Caco-2 (cell line): Measurements from ENCODE around the gene AKR1C4. TPM values are rescaled to one million over a fixed set of nuclear protein-coding genes. Genes with fewer than 3 reads are reported as not detected.

Source experiments
- BruUV-seq: library from RNA; stranded (reverse); fragments of 400-500 nt; replicated peaks from 2 replicates; lab custom pipeline; 2021; lab: Mats Ljungman, UMichigan
- CTCF ChIA-PET: fragments of 300-600 bp; sonication (Branson Sonifier 250); formaldehyde crosslinking; loops from one replicate; lab custom pipeline; 2022; ENCODE audit warnings: antibody characterized with exemption; lab: Charles Lee
- POLR2A ChIA-PET: fragments of 300-600 bp; sonication (Branson Sonifier 250); formaldehyde crosslinking; loops from one replicate; lab custom pipeline; 2022; ENCODE audit warnings: antibody characterized with exemption; lab: Charles Lee
- DNase-seq, 2 experiments: peaks; one replicate each; pipeline versions ENCODE4 v3.0.0 to v3.0.0-alpha.2; 2020 to 2022
- H3K27me3 ChIP-seq: replicated peaks from 2 replicates; pipeline ENCODE4 v1.6.0; 2011; ENCODE audit warnings: low read length; ENCODE audit not compliant: control insufficient read depth, insufficient read depth
- H3K36me3 ChIP-seq: 2 replicates; pipeline ENCODE4 v1.5.1; 2011; ENCODE audit warnings: low read length; ENCODE audit not compliant: control insufficient read depth, insufficient read depth
- H3K4me1 ChIP-seq: fragments of 250-450 bp; sonication (Bioruptor Pico); 2 replicates; pipeline ENCODE4 v1.5.1; 2020; ENCODE audit warnings: mild to moderate bottlenecking
- H3K4me3 ChIP-seq: 2 replicates; pipeline ENCODE4 v1.5.1; 2011; ENCODE audit warnings: low read depth, mild to moderate bottlenecking, control low read depth, low read length
- H3K9me3 ChIP-seq: fragments of 250-450 bp; sonication (Bioruptor Pico); 2 replicates; pipeline ENCODE4 v1.5.1; 2020; ENCODE audit warnings: mild to moderate bottlenecking, moderate library complexity
- H3K27ac Mint-ChIP-seq: one replicate; pipeline ENCODE4 v1.8.0; 2022; ENCODE audit warnings: mixed read lengths; ENCODE audit not compliant: unreplicated experiment
- H3K27me3 Mint-ChIP-seq: one replicate; pipeline ENCODE4 v1.8.0; 2022; ENCODE audit warnings: mixed read lengths; ENCODE audit not compliant: insufficient read depth, unreplicated experiment
- H3K36me3 Mint-ChIP-seq: one replicate; pipeline ENCODE4 v1.8.0; 2022; ENCODE audit warnings: mild to moderate bottlenecking, mixed read lengths; ENCODE audit not compliant: insufficient read depth, unreplicated experiment
- H3K4me1 Mint-ChIP-seq: one replicate; pipeline ENCODE4 v1.8.0; 2022; ENCODE audit warnings: low read depth, mixed read lengths; ENCODE audit not compliant: unreplicated experiment
- H3K4me3 Mint-ChIP-seq: one replicate; pipeline ENCODE4 v1.8.0; 2022; ENCODE audit warnings: mild to moderate bottlenecking, moderate library complexity, mixed read lengths; ENCODE audit not compliant: unreplicated experiment
- H3K9me3 Mint-ChIP-seq: one replicate; pipeline ENCODE4 v1.8.0; 2022; ENCODE audit warnings: mixed read lengths; ENCODE audit not compliant: unreplicated experiment
- CTCF ChIP-seq, 2 experiments: fragments of 200-600 bp in 1 of 2; IDR thresholded peaks; 1 replicate in 1 of 2; 2 replicates in 1 of 2; pipeline versions ENCODE4 v1.5.1 to v1.8.0; 2011 to 2022; ENCODE audit warnings: antibody characterized with exemption in 1 of 2, control low read depth in 1 of 2, inconsistent platforms in 1 of 2, low read depth in 1 of 2, low read length in 1 of 2, mild to moderate bottlenecking in 1 of 2, moderate library complexity in 1 of 2; ENCODE audit not compliant: insufficient read depth in 1 of 2, severe bottlenecking in 1 of 2, unreplicated experiment in 1 of 2
- intact Hi-C: fragments of 100-400 bp; cut with micrococcal nuclease; formaldehyde crosslinking; loops from one replicate; pipeline ENCODE4 v1.10.0; 2022; ENCODE audit not compliant: unreplicated experiment
- total RNA-seq: library from RNA; stranded (reverse); gene quantifications from 2 replicates; pipeline ENCODE4 v1.2.3, GENCODE V29; 2022

AKR1C4 gene
- total RNA-seq, 1 experiment from 2014 or later = 0.25 TPM

GRCh38 chr10:5147981-5148677, 48.5 kb upstream of the AKR1C4 start:
- H3K9me3 Mint-ChIP-seq = peaks cover 50% of the 10 kb centered on the region
- H3K4me3 ChIP-seq = no peak overlapping the region
- H3K4me3 Mint-ChIP-seq = peak overlapping the region; percentile 53
- TF ChIP-seq CTCF (IDR thresholded peaks at IDR 0.05; ENCODE audit: insufficient read depth in 1 of 2, low read depth in 1 of 2, low read length in 1 of 2, severe bottlenecking in 1 of 2, unreplicated experiment in 1 of 2) = no peak
- H3K36me3 ChIP-seq = peaks cover 3% of the 10 kb centered on the region
- H3K36me3 Mint-ChIP-seq = peaks cover 24% of the 10 kb centered on the region
- H3K4me1 ChIP-seq = peaks cover 36% of the 10 kb centered on the region
- intact Hi-C loops = loop anchor here (1.0 to 5.0 kb wide), 7 partner anchors 41 to 135 kb away; partner anchors contain the start of genes AKR1C3 and AKR1C4
- H3K27ac Mint-ChIP-seq = peak overlapping the region; percentile 91
- H3K9me3 ChIP-seq = peaks cover 52% of the 10 kb centered on the region
- ChIA-PET CTCF (no interaction called here), POLR2A (no interaction called here)
- peak in 1 of 2 experiments; percentile 50 for DNase-seq
- H3K27me3 ChIP-seq = no peaks in the 10 kb centered on the region
- H3K4me1 Mint-ChIP-seq = peaks cover 28% of the 10 kb centered on the region
- BruUV-seq = TSS peak; percentile 95
- no peaks in the 10 kb centered on the region for H3K27me3 Mint-ChIP-seq

- DNase-seq = no peak
- BruUV-seq = no TSS peak
- H3K27me3 Mint-ChIP-seq = no peaks in the 10 kb centered on the region
- Histone ChIP-seq H3K9me3 (peaks cover 50% of the 10 kb centered on the region), H3K4me3 (no peak overlapping the region), H3K36me3 (peaks cover 3% of the 10 kb centered on the region), H3K27me3 (no peaks in the 10 kb centered on the region), H3K4me1 (peaks cover 34% of the 10 kb centered on the region)
- intact Hi-C loops = loop anchor here (1.0 to 5.0 kb wide), 3 partner anchors 41 to 131 kb away; no protein-coding TSS in a partner anchor
- peaks cover 50% of the 10 kb centered on the region for H3K9me3 Mint-ChIP-seq
- H3K4me3 Mint-ChIP-seq = peak overlapping the region; percentile 53
- ChIA-PET POLR2A (no interaction called here), CTCF (no interaction called here)
- no peak for TF ChIP-seq CTCF (IDR thresholded peaks at IDR 0.05; ENCODE audit: insufficient read depth in 1 of 2, low read depth in 1 of 2, low read length in 1 of 2, severe bottlenecking in 1 of 2, unreplicated experiment in 1 of 2)
- H3K4me1 Mint-ChIP-seq = peaks cover 25% of the 10 kb centered on the region
- peak overlapping the region; percentile 91 for H3K27ac Mint-ChIP-seq
- H3K36me3 Mint-ChIP-seq = peaks cover 21% of the 10 kb centered on the region
Observed at GRCh38 chr10:5148678-5149032, 48.0 kb upstream of the AKR1C4 start.

GRCh38 chr10:5151076-5151475, 45.6 kb upstream of the AKR1C4 start:
- Histone ChIP-seq H3K9me3 (peaks cover 47% of the 10 kb centered on the region), H3K36me3 (peaks cover 3% of the 10 kb centered on the region), H3K27me3 (no peaks in the 10 kb centered on the region), H3K4me3 (no peak overlapping the region), H3K4me1 (peaks cover 34% of the 10 kb centered on the region)
- Mint-ChIP-seq H3K4me3 (no peak overlapping the region), H3K4me1 (peaks cover 25% of the 10 kb centered on the region), H3K27me3 (no peaks in the 10 kb centered on the region), H3K27ac (no peak overlapping the region), H3K36me3 (peaks cover 21% of the 10 kb centered on the region), H3K9me3 (peaks cover 67% of the 10 kb centered on the region)
- POLR2A ChIA-PET = no interaction called here
- intact Hi-C loops = no loop called here
- DNase-seq = no peak
- TF ChIP-seq CTCF (IDR thresholded peaks at IDR 0.05; ENCODE audit: insufficient read depth in 1 of 2, low read depth in 1 of 2, low read length in 1 of 2, severe bottlenecking in 1 of 2, unreplicated experiment in 1 of 2) = no peak
- CTCF ChIA-PET = no interaction called here
- BruUV-seq = no TSS peak
